Body of pancreas (tissue), 4 donors: ENCODE measurements around the gene CACTIN. TPM values are rescaled to one million over a fixed set of nuclear protein-coding genes. Genes with fewer than 3 reads are reported as not detected.

Experiments
- ATAC-seq: fragments of 150-250 bp; one replicate; pipeline ENCODE4 v1.9.1; 2016
- DNase-seq, 4 donors: peaks; one replicate each; pipeline ENCODE4 v3.0.0-alpha.2; 2019
- H3K27ac ChIP-seq, 4 donors: fragments of 200-600 bp; sonication (generic); 1 replicate in 3 of 4; 2 replicates in 1 of 4; pipeline versions ENCODE4 v1.5.1 to v1.6.1; 2016 to 2019; ENCODE audit warnings: mild to moderate bottlenecking in 1 of 4, mixed read lengths in 1 of 4, moderate library complexity in 1 of 4
- H3K27me3 ChIP-seq, 2 donors: fragments of 200-600 bp; sonication (generic); one replicate each; pipeline ENCODE4 v1.6.0; 2016; ENCODE audit warnings: mild to moderate bottlenecking in 1 of 2
- H3K36me3 ChIP-seq, 2 donors: fragments of 200-600 bp; sonication (generic); replicated peaks in 1 of 2; 2 replicates each; pipeline ENCODE4 v1.5.1; 2016; ENCODE audit warnings: low read depth in 2 of 2; ENCODE audit not compliant: insufficient read depth in 1 of 2
- H3K4me1 ChIP-seq: fragments of 200-600 bp; sonication (generic); one replicate; pipeline ENCODE4 v1.6.0; 2016
- H3K4me3 ChIP-seq, 2 donors: fragments of 200-600 bp; sonication (generic); 1 replicate in 1 of 2; 2 replicates in 1 of 2; pipeline ENCODE4 v1.5.1; 2016 to 2019
- H3K9me3 ChIP-seq, 3 donors: fragments of 200-600 bp; sonication (generic); 1 replicate in 2 of 3; 2 replicates in 1 of 3; pipeline ENCODE4 v1.5.1; 2016
- POLR2A ChIP-seq, 3 donors: fragments of 450-650 bp; IDR thresholded peaks; one replicate each; pipeline ENCODE4 v1.6.1; 2016; ENCODE audit warnings: antibody characterized with exemption in 3 of 3, mild to moderate bottlenecking in 2 of 3
- WGBS, 2 donors: methylation state at CpG; one replicate each; pipeline ENCODE4 v1.1.5; 2017; 5-methylcytosine and 5-hydroxymethylcytosine counted together
- intact Hi-C: fragments of 100-400 bp; cut with DNase I; formaldehyde crosslinking; loops from one replicate; pipeline ENCODE4 v1.15.1; 2023
- total RNA-seq, 2 donors: library from RNA; depleted of rRNA; stranded (reverse); fragments of >200 nt; gene quantifications; one replicate each; pipeline ENCODE4 v1.1.0, GENCODE V29; 2016
- TF ChIP-seq, protein P1 (sequence below), 7 experiments: fragments of 450-650 bp in 4 of 7; fragments of 200-600 bp in 3 of 7; sonication (generic) in 3 of 7; IDR thresholded peaks; one replicate each; pipeline ENCODE4 v1.5.1; 2016 to 2019; ENCODE audit warnings: antibody characterized with exemption in 7 of 7

Gene CACTIN
- 10 to 100 TPM; 16.3 to 23.4 TPM for total RNA-seq

DNA sequence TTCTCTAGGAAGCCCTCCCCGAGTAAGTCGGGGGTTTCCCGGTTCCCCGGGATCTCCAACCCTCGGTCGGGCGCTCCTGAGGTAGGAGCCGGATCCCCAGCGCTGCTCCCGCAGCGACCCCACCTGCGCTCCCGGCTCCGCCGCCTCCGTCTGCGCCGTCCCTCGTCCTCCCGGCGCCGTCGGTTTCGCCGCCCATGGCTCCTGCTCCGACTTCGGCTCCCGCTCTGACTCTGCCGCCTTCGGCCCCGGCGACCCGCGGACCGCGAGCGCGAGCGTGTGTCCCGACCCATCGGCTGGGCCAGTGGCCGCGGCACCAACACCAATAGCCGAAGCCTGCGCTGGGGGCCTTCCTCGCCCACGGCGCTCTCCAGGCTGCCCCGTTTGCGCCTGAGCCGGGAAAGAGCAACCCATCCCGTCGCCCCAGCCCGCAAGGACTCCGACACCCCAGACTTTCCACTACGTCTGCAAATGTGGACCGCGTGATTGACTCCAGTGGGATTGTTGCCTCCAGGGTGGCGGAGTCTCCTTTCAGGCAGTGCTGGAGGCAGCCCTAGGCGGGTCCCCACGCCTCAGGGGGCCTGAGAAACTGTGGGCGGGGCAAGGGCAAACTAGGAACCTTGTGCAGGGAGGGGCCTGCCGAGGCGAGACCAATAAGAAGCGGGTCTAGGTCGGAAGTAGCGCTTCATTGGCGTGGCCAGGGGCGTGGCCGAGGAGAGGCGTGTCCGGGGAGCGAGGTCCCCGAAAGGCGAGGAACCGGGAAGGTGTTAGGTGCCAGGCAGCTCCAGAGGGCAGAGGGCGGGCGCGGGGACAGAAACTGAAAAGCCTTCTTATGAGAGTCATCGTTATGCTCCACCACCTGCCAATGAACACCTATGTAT lies at the start of gene CACTIN:
CACTIN (minus strand) TSS at position 318 of the 878 bp plus-strand sequence; CDS start at position 290, 28 bp downstream.
- Histone ChIP-seq H3K4me3 (peak within 1 kb of the TSS; percentile 80 to 100), H3K9me3 (no peaks in the 10 kb centered on the region), H3K27ac (peak within 1 kb of the TSS; percentile 91 to 97 (median 94)), H3K36me3 (peaks cover 0 to 2% of the 10 kb centered on the region in 2 donors), H3K27me3 (no peaks in the 10 kb centered on the region), H3K4me1 (peaks cover 29% of the 10 kb centered on the region)
- ATAC-seq, result peak; percentile 99
- WGBS, 2 donors, result 0% methylated on average over 12 to 80 of the region's 80 CpGs
- intact Hi-C loops, result no loop called here
- TF ChIP-seq POLR2A (IDR thresholded peaks at IDR 0.05), result peak; percentile 65 to 87 (median 82)
- TF ChIP-seq, protein P1, sequence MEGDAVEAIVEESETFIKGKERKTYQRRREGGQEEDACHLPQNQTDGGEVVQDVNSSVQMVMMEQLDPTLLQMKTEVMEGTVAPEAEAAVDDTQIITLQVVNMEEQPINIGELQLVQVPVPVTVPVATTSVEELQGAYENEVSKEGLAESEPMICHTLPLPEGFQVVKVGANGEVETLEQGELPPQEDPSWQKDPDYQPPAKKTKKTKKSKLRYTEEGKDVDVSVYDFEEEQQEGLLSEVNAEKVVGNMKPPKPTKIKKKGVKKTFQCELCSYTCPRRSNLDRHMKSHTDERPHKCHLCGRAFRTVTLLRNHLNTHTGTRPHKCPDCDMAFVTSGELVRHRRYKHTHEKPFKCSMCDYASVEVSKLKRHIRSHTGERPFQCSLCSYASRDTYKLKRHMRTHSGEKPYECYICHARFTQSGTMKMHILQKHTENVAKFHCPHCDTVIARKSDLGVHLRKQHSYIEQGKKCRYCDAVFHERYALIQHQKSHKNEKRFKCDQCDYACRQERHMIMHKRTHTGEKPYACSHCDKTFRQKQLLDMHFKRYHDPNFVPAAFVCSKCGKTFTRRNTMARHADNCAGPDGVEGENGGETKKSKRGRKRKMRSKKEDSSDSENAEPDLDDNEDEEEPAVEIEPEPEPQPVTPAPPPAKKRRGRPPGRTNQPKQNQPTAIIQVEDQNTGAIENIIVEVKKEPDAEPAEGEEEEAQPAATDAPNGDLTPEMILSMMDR (IDR thresholded peaks at IDR 0.05), result no peak
- peak; percentile 99 for DNase-seq

DNA sequence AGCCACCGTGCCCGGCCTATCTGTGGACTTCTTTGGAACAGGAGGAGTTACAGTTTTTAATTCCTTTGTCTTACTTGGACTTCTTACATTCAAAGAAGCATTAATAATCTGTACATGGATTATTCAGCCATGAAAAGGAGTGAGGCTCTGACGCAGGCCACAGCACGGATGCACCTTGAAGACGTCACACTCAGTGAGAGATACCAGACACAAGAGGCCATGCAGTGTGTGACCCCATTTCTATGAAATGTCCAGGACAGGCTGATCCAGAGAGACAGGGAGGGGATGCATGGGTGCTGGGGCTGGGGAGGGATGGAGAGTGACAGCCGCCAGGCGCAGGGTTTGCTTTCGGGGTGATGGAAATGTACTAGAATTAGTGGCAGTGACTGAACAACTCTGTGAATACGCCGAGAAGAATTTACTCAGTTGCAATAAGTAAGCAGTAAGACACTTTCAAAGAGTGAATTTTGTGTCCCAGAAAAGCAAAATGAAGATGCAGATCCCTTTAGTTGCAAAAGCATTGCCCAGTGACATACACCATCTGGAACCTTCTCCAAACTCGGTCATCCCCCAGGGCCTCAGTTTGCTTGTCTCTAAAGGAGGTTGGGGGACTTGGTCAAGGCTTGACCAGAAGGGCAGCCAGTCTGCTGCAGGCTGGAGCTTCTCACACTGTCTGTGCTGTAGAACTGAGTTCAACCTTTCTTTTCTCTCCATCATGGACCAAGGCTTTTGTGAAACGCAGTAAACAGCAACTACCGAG lies 48.4 kb upstream of the CACTIN start:
- WGBS, 2 donors, result 93 to 95% methylated on average over 11 to 13 of the region's 13 CpGs
- DNase-seq (no peak), ATAC-seq (no peak)
- Histone ChIP-seq H3K27ac (no peak overlapping the region), H3K36me3 (no peaks in the 10 kb centered on the region), H3K4me3 (no peak overlapping the region), H3K9me3 (no peaks in the 10 kb centered on the region), H3K27me3 (no peaks in the 10 kb centered on the region), H3K4me1 (peaks cover 6% of the 10 kb centered on the region)
- TF ChIP-seq, protein P1 (IDR thresholded peaks at IDR 0.05), result no peak
- TF ChIP-seq POLR2A (IDR thresholded peaks at IDR 0.05), result no peak
- intact Hi-C loops, result no loop called here

DNA sequence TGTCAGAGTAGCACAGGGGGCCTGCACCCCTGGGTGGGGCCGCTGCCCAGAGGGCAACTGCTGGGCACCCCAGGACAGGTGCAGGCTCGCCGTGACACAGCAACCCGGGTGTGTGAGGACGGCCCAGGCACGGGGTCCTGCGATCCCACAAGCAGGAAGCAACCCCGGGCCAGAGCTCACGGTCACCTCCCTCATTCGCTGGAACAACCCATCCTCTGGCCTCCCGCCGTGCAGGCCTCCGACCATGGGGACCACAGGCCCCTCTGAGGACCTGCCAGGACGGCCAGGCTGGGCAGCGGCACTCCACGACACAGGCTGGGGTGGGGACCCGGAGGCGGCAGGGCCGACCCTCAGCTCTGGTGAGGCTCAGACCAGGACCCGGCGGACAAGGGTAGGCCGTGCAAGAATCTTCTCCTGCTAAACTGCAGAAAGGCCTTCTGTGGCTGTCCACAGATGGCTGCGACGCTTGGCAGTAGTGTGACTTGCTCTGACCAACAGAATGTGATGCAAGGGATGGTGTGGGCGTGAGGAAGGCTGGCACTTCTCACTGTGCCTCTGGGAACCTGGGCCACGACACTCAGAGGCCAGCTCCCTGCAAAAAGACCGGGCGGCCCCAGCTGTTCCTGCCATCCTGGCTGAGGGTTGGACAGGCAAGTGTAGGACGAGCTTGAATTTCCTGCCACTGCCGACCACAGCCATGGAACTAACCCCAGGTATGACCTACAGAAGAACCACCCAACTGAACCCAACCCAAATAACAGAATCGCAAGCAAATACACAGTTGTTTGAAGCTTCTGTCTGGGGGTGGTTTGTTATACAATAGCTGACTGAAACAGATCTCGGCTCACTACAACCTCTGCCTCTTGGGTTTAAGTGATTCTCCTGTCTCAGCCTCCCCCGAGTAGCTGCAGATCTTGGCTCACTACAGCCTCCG lies 47.2 kb upstream of the CACTIN start:
- Histone ChIP-seq H3K27ac (no peak overlapping the region), H3K27me3 (no peaks in the 10 kb centered on the region), H3K4me3 (no peak overlapping the region), H3K9me3 (no peaks in the 10 kb centered on the region), H3K36me3 (no peaks in the 10 kb centered on the region), H3K4me1 (peaks cover 6% of the 10 kb centered on the region)
- DNase-seq, result no peak
- ATAC-seq, result no peak
- WGBS, 2 donors, result 93 to 95% methylated on average over 14 to 27 of the region's 34 CpGs
- TF ChIP-seq POLR2A (IDR thresholded peaks at IDR 0.05), result no peak
- TF ChIP-seq, protein P1 (IDR thresholded peaks at IDR 0.05), result no peak
- intact Hi-C loops, result no loop called here

DNA sequence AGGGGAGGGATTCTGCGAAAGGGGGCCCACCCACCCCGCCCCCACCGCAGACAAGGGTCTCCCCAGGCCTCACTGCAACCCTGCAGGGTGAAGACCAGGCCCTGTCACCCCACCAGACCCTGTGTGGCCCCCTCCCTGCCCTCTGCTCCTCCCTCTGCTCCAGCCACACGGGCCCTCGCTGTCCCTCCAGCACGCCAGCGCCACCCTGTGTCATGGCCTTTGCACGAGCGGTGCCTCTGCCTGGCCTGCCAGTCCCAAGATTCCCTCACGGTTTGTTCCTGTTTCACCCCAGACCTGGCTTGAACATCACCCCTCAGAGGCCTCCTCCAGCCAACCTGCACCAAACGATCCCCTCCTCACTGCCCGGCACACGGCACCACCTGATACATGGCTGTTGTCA lies 46.4 kb upstream of the CACTIN start:
- 94 to 97% methylated on average over 10 to 11 of the region's 13 CpGs for WGBS, 2 donors
- Histone ChIP-seq H3K4me3 (no peak overlapping the region), H3K27me3 (no peaks in the 10 kb centered on the region), H3K27ac (no peak overlapping the region), H3K36me3 (no peaks in the 10 kb centered on the region), H3K4me1 (peaks cover 6% of the 10 kb centered on the region), H3K9me3 (no peaks in the 10 kb centered on the region)
- intact Hi-C loops, result no loop called here
- ATAC-seq, result no peak
- DNase-seq, result no peak
- TF ChIP-seq, protein P1 (IDR thresholded peaks at IDR 0.05), result no peak
- TF ChIP-seq POLR2A (IDR thresholded peaks at IDR 0.05), result no peak
